GM21528 (cell line): ENCODE results near the gene PSPC1.
A peak's percentile ranks its signal among the peaks of the same experiment; 100 is the strongest.
"Not testable (repeated sequence)": the region's sequence is repeated elsewhere in the genome, so short reads cannot be mapped to it uniquely, and the experiment has no call there.

Experiments used
- ATAC-seq: cut with Tn5 transposase; IDR thresholded peaks from one replicate; pipeline ENCODE4 v1.9.1; 2021; ENCODE audit warnings: mild to moderate bottlenecking, moderate library complexity; ENCODE audit not compliant: unreplicated experiment, low FRiP score

Gene PSPC1

GRCh38 chr13:19782727-19783682 lies at the start of gene PSPC1:
Gene PSPC1, minus strand, starts transcription at chr13:19782945. Its CDS starts 188 bp downstream, at chr13:19782757.
- peak; percentile 79 for ATAC-seq

- no peak for ATAC-seq
Measured at GRCh38 chr13:19822673-19823072, 39.9 kb upstream of the PSPC1 start.

GRCh38 chr13:19818223-19818842 lies 35.6 kb upstream of the PSPC1 start:
- ATAC-seq = no peak

- no peak for ATAC-seq
Measured at GRCh38 chr13:19817510-19818158, 34.9 kb upstream of the PSPC1 start.

GRCh38 chr13:19817106-19817505 lies 34.4 kb upstream of the PSPC1 start:
- no peak for ATAC-seq

GRCh38 chr13:19815842-19816241 lies 33.1 kb upstream of the PSPC1 start:
- not testable (repeated sequence) for ATAC-seq

- no peak for ATAC-seq
Measured at GRCh38 chr13:19810996-19811881, 28.5 kb upstream of the PSPC1 start.

GRCh38 chr13:19810151-19810550 lies 27.4 kb upstream of the PSPC1 start:
- ATAC-seq = no peak

- no peak for ATAC-seq
Measured at GRCh38 chr13:19805765-19806164, 23.0 kb upstream of the PSPC1 start.

- no peak for ATAC-seq
Measured at GRCh38 chr13:19795956-19796355, 13.2 kb upstream of the PSPC1 start.

GRCh38 chr13:19794631-19795030 lies 11.9 kb upstream of the PSPC1 start:
- ATAC-seq = no peak

GRCh38 chr13:19791953-19792537 lies 9.3 kb upstream of the PSPC1 start:
- ATAC-seq = no peak

GRCh38 chr13:19782049-19782726 lies 557 bp downstream of the PSPC1 start:
- peak; percentile 50 for ATAC-seq

- no peak for ATAC-seq
Measured at GRCh38 chr13:19781526-19781925, 1.2 kb downstream of the PSPC1 start.

- ATAC-seq = not testable (repeated sequence)
Measured at GRCh38 chr13:19780753-19781418, 1.9 kb downstream of the PSPC1 start.

- ATAC-seq = no peak
Measured at GRCh38 chr13:19772306-19772705, 10.4 kb downstream of the PSPC1 start.

- ATAC-seq = no peak
Measured at GRCh38 chr13:19769854-19770253, 12.9 kb downstream of the PSPC1 start.

GRCh38 chr13:19767966-19768365 lies 14.8 kb downstream of the PSPC1 start:
- ATAC-seq = no peak

GRCh38 chr13:19766591-19766990 lies 16.2 kb downstream of the PSPC1 start:
- no peak for ATAC-seq
